Caco-2 (cell line): Measurements from ENCODE around the gene RNF166. TPM values are rescaled to one million over a fixed set of nuclear protein-coding genes. Genes with fewer than 3 reads are reported as not detected.

Experiments used
- BruUV-seq: library from RNA; stranded (reverse); fragments of 400-500 nt; replicated peaks from 2 replicates; lab custom pipeline; 2021; lab: Mats Ljungman, UMichigan
- CTCF ChIA-PET: fragments of 300-600 bp; sonication (Branson Sonifier 250); formaldehyde crosslinking; loops from one replicate; lab custom pipeline; 2022; ENCODE audit warnings: antibody characterized with exemption; lab: Charles Lee
- POLR2A ChIA-PET: fragments of 300-600 bp; sonication (Branson Sonifier 250); formaldehyde crosslinking; loops from one replicate; lab custom pipeline; 2022; ENCODE audit warnings: antibody characterized with exemption; lab: Charles Lee
- DNase-seq, 2 experiments: peaks; one replicate each; pipeline versions ENCODE4 v3.0.0 to v3.0.0-alpha.2; 2020 to 2022
- H3K27me3 ChIP-seq: replicated peaks from 2 replicates; pipeline ENCODE4 v1.6.0; 2011; ENCODE audit warnings: low read length; ENCODE audit not compliant: control insufficient read depth, insufficient read depth
- H3K36me3 ChIP-seq: 2 replicates; pipeline ENCODE4 v1.5.1; 2011; ENCODE audit warnings: low read length; ENCODE audit not compliant: control insufficient read depth, insufficient read depth
- H3K4me1 ChIP-seq: fragments of 250-450 bp; sonication (Bioruptor Pico); 2 replicates; pipeline ENCODE4 v1.5.1; 2020; ENCODE audit warnings: mild to moderate bottlenecking
- H3K4me3 ChIP-seq: 2 replicates; pipeline ENCODE4 v1.5.1; 2011; ENCODE audit warnings: low read depth, mild to moderate bottlenecking, control low read depth, low read length
- H3K9me3 ChIP-seq: fragments of 250-450 bp; sonication (Bioruptor Pico); 2 replicates; pipeline ENCODE4 v1.5.1; 2020; ENCODE audit warnings: mild to moderate bottlenecking, moderate library complexity
- H3K27ac Mint-ChIP-seq: one replicate; pipeline ENCODE4 v1.8.0; 2022; ENCODE audit warnings: mixed read lengths; ENCODE audit not compliant: unreplicated experiment
- H3K27me3 Mint-ChIP-seq: one replicate; pipeline ENCODE4 v1.8.0; 2022; ENCODE audit warnings: mixed read lengths; ENCODE audit not compliant: insufficient read depth, unreplicated experiment
- H3K36me3 Mint-ChIP-seq: one replicate; pipeline ENCODE4 v1.8.0; 2022; ENCODE audit warnings: mild to moderate bottlenecking, mixed read lengths; ENCODE audit not compliant: insufficient read depth, unreplicated experiment
- H3K4me1 Mint-ChIP-seq: one replicate; pipeline ENCODE4 v1.8.0; 2022; ENCODE audit warnings: low read depth, mixed read lengths; ENCODE audit not compliant: unreplicated experiment
- H3K4me3 Mint-ChIP-seq: one replicate; pipeline ENCODE4 v1.8.0; 2022; ENCODE audit warnings: mild to moderate bottlenecking, moderate library complexity, mixed read lengths; ENCODE audit not compliant: unreplicated experiment
- H3K9me3 Mint-ChIP-seq: one replicate; pipeline ENCODE4 v1.8.0; 2022; ENCODE audit warnings: mixed read lengths; ENCODE audit not compliant: unreplicated experiment
- intact Hi-C: fragments of 100-400 bp; cut with micrococcal nuclease; formaldehyde crosslinking; loops from one replicate; pipeline ENCODE4 v1.10.0; 2022; ENCODE audit not compliant: unreplicated experiment
- total RNA-seq: library from RNA; stranded (reverse); gene quantifications from 2 replicates; pipeline ENCODE4 v1.2.3, GENCODE V29; 2022
- TF ChIP-seq, protein P1 (sequence below), 2 experiments: fragments of 200-600 bp in 1 of 2; IDR thresholded peaks; 1 replicate in 1 of 2; 2 replicates in 1 of 2; pipeline versions ENCODE4 v1.5.1 to v1.8.0; 2011 to 2022; ENCODE audit warnings: antibody characterized with exemption in 1 of 2, control low read depth in 1 of 2, inconsistent platforms in 1 of 2, low read depth in 1 of 2, low read length in 1 of 2, mild to moderate bottlenecking in 1 of 2, moderate library complexity in 1 of 2; ENCODE audit not compliant: insufficient read depth in 1 of 2, severe bottlenecking in 1 of 2, unreplicated experiment in 1 of 2

The RNF166 gene
- total RNA-seq, 1 experiment from 2014 or later = 37.3 TPM

DNA sequence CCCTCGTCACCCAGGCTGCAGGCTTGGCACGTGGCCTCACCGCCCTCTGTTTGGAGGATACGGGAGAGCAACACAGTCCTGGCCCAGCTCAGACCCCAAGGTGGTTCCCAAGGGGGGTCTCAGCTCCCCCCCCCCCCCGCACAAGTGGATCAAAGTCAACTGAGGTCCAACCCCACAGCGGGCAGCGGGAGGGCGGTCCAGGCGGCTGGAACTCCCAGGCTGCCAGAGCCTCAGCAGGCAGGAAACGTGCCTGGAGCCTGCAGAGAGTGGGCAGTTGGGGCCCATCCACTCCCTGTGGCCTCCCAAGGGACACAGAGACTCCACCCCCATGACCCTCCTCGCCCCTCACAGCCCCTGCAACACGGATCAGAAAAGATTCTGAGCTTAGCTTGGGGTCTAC lies 42.2 kb upstream of the RNF166 start:
- Mint-ChIP-seq H3K27me3 (no peaks in the 10 kb centered on the region), H3K27ac (no peak overlapping the region), H3K9me3 (no peaks in the 10 kb centered on the region), H3K36me3 (peaks cover 40% of the 10 kb centered on the region), H3K4me3 (no peak overlapping the region), H3K4me1 (no peaks in the 10 kb centered on the region)
- no peak overlapping the region for H3K4me3 ChIP-seq
- no peaks in the 10 kb centered on the region for H3K9me3 ChIP-seq
- no peaks in the 10 kb centered on the region; the same call in 1 of the 2 replicates for H3K36me3 ChIP-seq
- H3K4me1 ChIP-seq = peaks cover 4% of the 10 kb centered on the region; the same call in 1 of the 2 replicates
- BruUV-seq = TSS peak; percentile 24
- intact Hi-C loops = no loop called here
- POLR2A ChIA-PET = no interaction called here
- TF ChIP-seq, protein P1, sequence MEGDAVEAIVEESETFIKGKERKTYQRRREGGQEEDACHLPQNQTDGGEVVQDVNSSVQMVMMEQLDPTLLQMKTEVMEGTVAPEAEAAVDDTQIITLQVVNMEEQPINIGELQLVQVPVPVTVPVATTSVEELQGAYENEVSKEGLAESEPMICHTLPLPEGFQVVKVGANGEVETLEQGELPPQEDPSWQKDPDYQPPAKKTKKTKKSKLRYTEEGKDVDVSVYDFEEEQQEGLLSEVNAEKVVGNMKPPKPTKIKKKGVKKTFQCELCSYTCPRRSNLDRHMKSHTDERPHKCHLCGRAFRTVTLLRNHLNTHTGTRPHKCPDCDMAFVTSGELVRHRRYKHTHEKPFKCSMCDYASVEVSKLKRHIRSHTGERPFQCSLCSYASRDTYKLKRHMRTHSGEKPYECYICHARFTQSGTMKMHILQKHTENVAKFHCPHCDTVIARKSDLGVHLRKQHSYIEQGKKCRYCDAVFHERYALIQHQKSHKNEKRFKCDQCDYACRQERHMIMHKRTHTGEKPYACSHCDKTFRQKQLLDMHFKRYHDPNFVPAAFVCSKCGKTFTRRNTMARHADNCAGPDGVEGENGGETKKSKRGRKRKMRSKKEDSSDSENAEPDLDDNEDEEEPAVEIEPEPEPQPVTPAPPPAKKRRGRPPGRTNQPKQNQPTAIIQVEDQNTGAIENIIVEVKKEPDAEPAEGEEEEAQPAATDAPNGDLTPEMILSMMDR (IDR thresholded peaks at IDR 0.05; ENCODE audit: insufficient read depth in 1 of 2, low read depth in 1 of 2, low read length in 1 of 2, severe bottlenecking in 1 of 2, unreplicated experiment in 1 of 2) = no peak
- H3K27me3 ChIP-seq = no peaks in the 10 kb centered on the region
- CTCF ChIA-PET = interaction anchor here (1.3 kb wide), 1 partner anchor 37 kb away, joined by 3 read pairs; the partner anchor contains the start of gene PIEZO1
- no peak for DNase-seq

DNA sequence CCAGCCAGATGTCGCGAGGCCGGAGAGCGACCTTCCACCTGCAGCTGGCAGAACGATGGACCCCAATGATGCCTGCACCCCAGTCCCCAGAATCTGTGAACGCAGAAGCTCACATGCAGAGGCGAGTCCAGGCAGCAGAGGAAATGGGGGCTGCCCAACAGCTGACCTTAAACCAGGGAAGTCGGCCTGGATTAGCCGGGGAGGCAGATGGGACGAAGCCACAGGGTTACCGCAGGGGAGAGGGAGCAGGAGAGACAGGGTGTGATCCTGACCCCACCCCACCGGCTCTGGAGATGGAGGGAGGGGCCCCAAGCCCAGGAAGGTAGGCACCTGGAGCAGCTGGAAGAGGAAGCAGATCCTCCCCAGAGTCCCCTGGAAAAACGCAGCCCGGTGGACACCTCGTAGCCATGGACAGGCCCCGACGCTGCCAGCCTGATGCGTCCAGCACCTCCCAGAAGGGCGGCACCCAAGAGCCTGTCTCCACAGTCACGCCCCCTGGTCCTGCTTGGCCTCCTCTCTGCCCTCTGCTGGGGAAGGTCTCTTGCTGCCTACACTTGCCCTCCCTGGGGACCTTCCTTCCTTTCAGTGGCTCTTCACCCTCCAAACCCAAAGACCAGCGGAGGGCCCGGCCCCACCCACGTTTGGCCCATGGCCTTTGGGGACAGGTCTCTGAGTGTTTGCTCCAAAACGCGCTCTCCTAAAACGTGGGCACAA lies 41.5 kb upstream of the RNF166 start:
- Mint-ChIP-seq H3K4me1 (no peaks in the 10 kb centered on the region), H3K27me3 (no peaks in the 10 kb centered on the region), H3K4me3 (no peak overlapping the region), H3K27ac (no peak overlapping the region), H3K36me3 (peaks cover 42% of the 10 kb centered on the region), H3K9me3 (no peaks in the 10 kb centered on the region)
- H3K9me3 ChIP-seq = no peaks in the 10 kb centered on the region
- no peak overlapping the region for H3K4me3 ChIP-seq
- intact Hi-C loops = no loop called here
- no TSS peak for BruUV-seq
- no peaks in the 10 kb centered on the region for H3K27me3 ChIP-seq
- POLR2A ChIA-PET = no interaction called here
- CTCF ChIA-PET = interaction anchor here (1.3 kb wide), 2 partner anchors 11 to 37 kb away, joined by 3 to 9 read pairs; partner anchors contain the start of gene PIEZO1
- H3K36me3 ChIP-seq = no peaks in the 10 kb centered on the region; the same call in 1 of the 2 replicates
- DNase-seq = peak; percentile 80 to 85
- peaks cover 4% of the 10 kb centered on the region; the same call in 1 of the 2 replicates for H3K4me1 ChIP-seq
- TF ChIP-seq, protein P1 (IDR thresholded peaks at IDR 0.05; ENCODE audit: insufficient read depth in 1 of 2, low read depth in 1 of 2, low read length in 1 of 2, severe bottlenecking in 1 of 2, unreplicated experiment in 1 of 2) = peak; percentile 73 to 77

DNA sequence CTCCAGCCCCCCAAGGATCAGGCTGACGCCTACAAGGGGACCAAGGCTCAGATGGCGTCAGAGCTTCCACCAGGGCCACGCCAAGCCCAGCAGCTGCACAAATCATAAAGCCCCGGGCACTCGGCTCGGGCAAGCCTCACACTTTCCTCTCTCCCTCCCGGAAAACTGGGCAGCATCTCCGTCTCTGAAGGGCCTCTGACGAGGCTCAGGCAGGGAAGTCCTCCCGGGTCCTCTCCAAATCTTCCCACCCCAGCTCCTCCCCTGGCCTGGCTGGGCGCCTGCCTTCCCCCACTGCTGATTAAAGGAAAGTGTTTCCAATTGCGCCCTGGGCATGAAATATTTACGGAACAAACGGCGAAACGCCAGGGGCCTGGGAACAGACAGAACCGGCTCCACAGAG lies 40.3 kb upstream of the RNF166 start:
- CTCF ChIA-PET = interaction anchor here (1.0 to 1.3 kb wide), 2 partner anchors 9 kb away, joined by 4 to 9 read pairs; no protein-coding TSS in a partner anchor
- intact Hi-C loops = no loop called here

More for the DNA sequence above, 40.3 kb upstream of the RNF166 start:
- BruUV-seq = no TSS peak
- Mint-ChIP-seq H3K27ac (no peak overlapping the region), H3K27me3 (no peaks in the 10 kb centered on the region), H3K36me3 (peaks cover 36% of the 10 kb centered on the region), H3K4me1 (no peaks in the 10 kb centered on the region), H3K9me3 (no peaks in the 10 kb centered on the region), H3K4me3 (no peak overlapping the region)
- H3K9me3 ChIP-seq = no peaks in the 10 kb centered on the region
- POLR2A ChIA-PET = interaction anchor here (0.5 kb wide), 1 partner anchor 303 kb away, joined by 3 read pairs; no protein-coding TSS in a partner anchor
- peaks cover 4% of the 10 kb centered on the region; the same call in 1 of the 2 replicates for H3K4me1 ChIP-seq
- no peak for DNase-seq
- no peak overlapping the region for H3K4me3 ChIP-seq
- H3K36me3 ChIP-seq = no peaks in the 10 kb centered on the region; the same call in none of the 2 replicates
- TF ChIP-seq, protein P1 (IDR thresholded peaks at IDR 0.05; ENCODE audit: insufficient read depth in 1 of 2, low read depth in 1 of 2, low read length in 1 of 2, severe bottlenecking in 1 of 2, unreplicated experiment in 1 of 2) = no peak
- no peaks in the 10 kb centered on the region for H3K27me3 ChIP-seq
